Effector memory CD8-positive, alpha-beta T cell (primary cell): ENCODE data around the gene HPSE2.
"Not testable (repeated sequence)": the region's sequence is repeated elsewhere in the genome, so short reads cannot be mapped to it uniquely, and the experiment has no call there.

Experiments
- ATAC-seq: fragments of 150-1000 bp; cut with Tn5 transposase; replicated peaks from 2 replicates; pipeline ENCODE4 v1.10.0; 2021; ENCODE audit warnings: mild to moderate bottlenecking, moderate library complexity
- DNase-seq, 3 experiments: peaks; one replicate each; pipeline ENCODE4 v3.0.0; 2021
- H3K27ac Mint-ChIP-seq, 2 donors: one replicate each; pipeline ENCODE4 v1.8.0; 2022; ENCODE audit warnings: mild to moderate bottlenecking in 2 of 2, mixed read lengths in 2 of 2, moderate library complexity in 2 of 2
- H3K27me3 Mint-ChIP-seq, 2 donors: one replicate each; pipeline ENCODE4 v1.8.0; 2022; ENCODE audit warnings: mixed read lengths in 2 of 2
- H3K36me3 Mint-ChIP-seq: one replicate; pipeline ENCODE4 v1.8.0; 2022; ENCODE audit warnings: mild to moderate bottlenecking, moderate library complexity, mixed read lengths; ENCODE audit not compliant: insufficient read depth
- H3K4me1 Mint-ChIP-seq, 2 donors: one replicate each; pipeline ENCODE4 v1.8.0; 2022; ENCODE audit warnings: low read depth in 2 of 2, mixed read lengths in 2 of 2
- H3K4me3 Mint-ChIP-seq, 2 donors: one replicate each; pipeline ENCODE4 v1.8.0; 2022; ENCODE audit warnings: mild to moderate bottlenecking in 2 of 2, mixed read lengths in 2 of 2, moderate library complexity in 2 of 2
- H3K9me3 Mint-ChIP-seq, 2 donors: one replicate each; pipeline ENCODE4 v1.8.0; 2022; ENCODE audit warnings: mixed read lengths in 2 of 2

HPSE2 gene

DNA sequence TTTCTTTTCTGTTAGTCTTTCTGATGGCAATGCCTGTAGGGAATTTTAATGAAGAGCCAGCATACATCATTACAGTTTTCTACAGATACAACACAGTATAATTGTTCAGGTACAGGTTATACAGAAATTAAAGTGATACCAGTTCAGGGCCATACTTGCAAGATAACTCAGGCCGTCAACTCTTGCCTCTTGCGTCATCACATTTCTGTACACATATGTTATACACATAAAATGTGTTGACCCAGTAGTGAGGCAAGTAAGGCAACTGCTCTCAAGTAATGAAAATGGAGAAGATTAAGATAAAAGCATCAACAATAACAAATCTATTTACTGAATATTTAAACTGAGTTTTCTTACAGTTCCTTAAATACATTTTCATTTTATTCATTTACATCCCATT is 317.8 kb downstream of the HPSE2 start:
- no peaks in the 10 kb centered on the region for H3K9me3 Mint-ChIP-seq
- H3K27me3 Mint-ChIP-seq: no peaks in the 10 kb centered on the region
- no peak for ATAC-seq
- H3K27ac Mint-ChIP-seq: no peak overlapping the region
- H3K4me1 Mint-ChIP-seq: no peaks in the 10 kb centered on the region
- DNase-seq: no peak
- H3K4me3 Mint-ChIP-seq: no peak overlapping the region
- H3K36me3 Mint-ChIP-seq: no peaks in the 10 kb centered on the region

DNA sequence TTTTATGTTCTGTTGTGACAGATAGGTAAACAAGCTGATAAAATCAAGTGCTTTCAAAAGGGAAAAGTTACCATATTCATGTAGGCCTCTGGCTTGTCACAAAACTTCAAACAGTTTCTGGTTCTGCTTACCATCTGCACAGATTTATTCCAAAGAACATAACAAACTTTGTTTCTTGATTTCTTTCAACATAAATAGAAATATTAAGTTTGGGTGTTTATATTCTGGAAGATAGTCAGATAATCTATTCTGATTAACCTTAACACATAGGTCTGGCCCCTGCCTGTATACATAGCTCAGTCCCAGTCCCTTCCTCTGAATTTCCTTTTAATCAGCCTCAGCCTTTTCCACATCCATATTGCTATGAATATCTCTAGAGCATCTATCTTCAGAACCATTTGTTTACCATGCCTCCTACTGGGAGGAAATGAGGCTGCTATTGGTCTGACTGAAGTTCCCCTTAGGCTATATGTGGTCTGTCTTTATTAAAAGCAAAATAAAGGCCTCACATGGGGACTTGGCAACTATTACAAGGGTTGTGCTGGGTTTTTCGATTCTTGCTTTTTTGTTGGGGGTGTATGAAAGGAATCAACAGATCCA is 319.0 kb downstream of the HPSE2 start:
- Mint-ChIP-seq H3K27ac (no peak overlapping the region), H3K27me3 (no peaks in the 10 kb centered on the region), H3K9me3 (no peaks in the 10 kb centered on the region), H3K4me1 (no peaks in the 10 kb centered on the region), H3K36me3 (no peaks in the 10 kb centered on the region), H3K4me3 (no peak overlapping the region)
- no peak for ATAC-seq
- no peak for DNase-seq

DNA sequence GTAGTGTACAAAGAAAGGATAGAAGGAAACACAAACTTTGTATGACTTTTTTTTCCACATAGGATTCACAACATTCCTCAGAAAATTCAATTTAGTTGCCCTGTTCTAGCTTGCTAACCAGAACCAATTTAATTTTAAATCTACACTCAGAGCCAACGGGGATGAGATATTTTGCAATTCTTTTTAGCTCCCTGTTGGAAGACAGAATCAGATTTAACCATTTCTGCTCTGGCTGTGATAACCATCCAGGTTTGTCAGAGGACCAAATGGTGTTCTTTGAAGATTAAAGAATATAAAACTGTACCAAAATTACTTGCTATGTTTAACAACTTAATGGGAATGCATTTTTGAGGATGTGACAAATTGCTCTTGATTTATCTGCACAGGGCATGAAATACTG is 319.7 kb downstream of the HPSE2 start:
- no peak for ATAC-seq
- Mint-ChIP-seq H3K4me1 (no peaks in the 10 kb centered on the region), H3K36me3 (no peaks in the 10 kb centered on the region), H3K27ac (no peak overlapping the region), H3K9me3 (no peaks in the 10 kb centered on the region), H3K4me3 (no peak overlapping the region), H3K27me3 (no peaks in the 10 kb centered on the region)
- DNase-seq: no peak

DNA sequence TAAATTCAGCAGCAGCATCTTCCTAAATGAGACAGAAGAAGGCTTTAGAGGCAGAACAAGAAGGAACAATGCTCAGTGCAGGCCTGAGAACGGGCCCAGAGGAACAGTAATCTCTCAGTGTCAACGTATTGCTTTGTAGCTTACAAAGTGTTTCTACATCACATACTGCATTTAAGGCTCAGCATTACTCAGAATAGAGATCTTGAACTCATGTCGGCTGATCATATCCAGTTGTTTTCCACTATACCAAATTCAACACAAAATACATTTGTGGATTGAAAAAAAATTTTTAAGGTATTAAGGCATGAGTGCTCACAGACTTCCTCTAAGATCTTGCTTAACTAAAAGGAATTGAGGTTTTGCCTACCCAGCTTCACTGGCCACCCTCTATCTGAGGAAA is 325.1 kb downstream of the HPSE2 start:
- H3K4me3 Mint-ChIP-seq: no peak overlapping the region
- H3K4me1 Mint-ChIP-seq: no peaks in the 10 kb centered on the region
- ATAC-seq (no peak), DNase-seq (no peak)
- no peaks in the 10 kb centered on the region for H3K27me3 Mint-ChIP-seq
- H3K36me3 Mint-ChIP-seq: no peaks in the 10 kb centered on the region
- H3K27ac Mint-ChIP-seq: no peak overlapping the region
- peaks cover 0 to 1% of the 10 kb centered on the region in 2 donors for H3K9me3 Mint-ChIP-seq

- Mint-ChIP-seq H3K4me3 (no peak overlapping the region), H3K9me3 (peaks cover 0 to 1% of the 10 kb centered on the region in 2 donors), H3K4me1 (no peaks in the 10 kb centered on the region), H3K27ac (no peak overlapping the region), H3K27me3 (no peaks in the 10 kb centered on the region), H3K36me3 (no peaks in the 10 kb centered on the region)
- DNase-seq: no peak
- ATAC-seq: no peak
These were observed 325.6 kb downstream of the HPSE2 start for GRCh38 chr10:98910048-98910447.

DNA sequence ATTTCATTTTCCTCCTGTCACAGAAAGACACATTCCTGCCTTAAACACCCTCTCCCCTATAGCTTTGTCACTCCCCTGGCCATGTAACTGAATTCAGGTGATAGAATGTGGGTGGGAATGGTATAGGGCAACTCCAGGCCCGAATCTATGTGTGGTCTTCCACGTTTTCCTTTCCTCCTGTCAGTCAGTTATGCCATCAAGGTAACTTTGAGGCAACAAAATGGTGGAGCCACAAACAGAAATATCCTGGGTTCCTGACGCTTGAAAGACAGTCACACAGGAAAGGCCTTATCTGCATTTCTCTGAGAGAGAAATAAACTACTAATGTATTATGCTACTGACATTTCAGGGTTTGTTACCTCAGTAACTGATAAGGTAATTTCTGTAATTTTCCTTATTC is 326.8 kb downstream of the HPSE2 start:
- H3K9me3 Mint-ChIP-seq: peaks cover 0 to 1% of the 10 kb centered on the region in 2 donors
- H3K27me3 Mint-ChIP-seq: no peaks in the 10 kb centered on the region
- H3K27ac Mint-ChIP-seq: no peak overlapping the region
- no peak for ATAC-seq
- no peak for DNase-seq
- H3K4me1 Mint-ChIP-seq: no peaks in the 10 kb centered on the region
- H3K4me3 Mint-ChIP-seq: no peak overlapping the region
- H3K36me3 Mint-ChIP-seq: no peaks in the 10 kb centered on the region

DNA sequence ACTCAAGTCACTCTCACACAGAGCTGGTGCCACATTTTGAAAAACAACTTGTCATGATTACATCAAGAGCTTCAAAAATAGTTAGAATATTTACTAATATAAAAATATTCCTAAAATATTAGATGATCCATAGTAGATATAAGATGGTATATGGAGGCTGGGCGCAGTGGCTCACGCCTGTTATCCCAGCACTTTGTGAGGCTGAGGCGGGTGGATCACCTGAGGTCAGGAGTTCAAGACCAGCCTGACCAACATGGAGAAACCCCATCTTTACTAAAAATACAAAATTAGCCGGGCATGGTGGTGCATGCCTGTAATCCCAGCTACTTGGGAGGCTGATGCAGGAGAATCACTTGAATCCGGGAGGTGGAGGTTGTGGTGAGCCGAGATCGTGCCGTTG is 327.4 kb downstream of the HPSE2 start:
- not testable (repeated sequence) for ATAC-seq, H3K27ac Mint-ChIP-seq, H3K27me3 Mint-ChIP-seq, H3K4me3 Mint-ChIP-seq, DNase-seq, H3K4me1 Mint-ChIP-seq, H3K36me3 Mint-ChIP-seq, H3K9me3 Mint-ChIP-seq

- Mint-ChIP-seq H3K9me3 (no peaks in the 10 kb centered on the region), H3K27ac (no peak overlapping the region), H3K4me3 (no peak overlapping the region), H3K36me3 (no peaks in the 10 kb centered on the region), H3K4me1 (no peaks in the 10 kb centered on the region), H3K27me3 (no peaks in the 10 kb centered on the region)
- DNase-seq: no peak
- ATAC-seq: no peak
These were observed 334.1 kb downstream of the HPSE2 start for GRCh38 chr10:98901441-98902110.

GRCh38 chr10:98899018-98899417 is 336.6 kb downstream of the HPSE2 start:
- Mint-ChIP-seq H3K4me3 (no peak overlapping the region), H3K4me1 (no peaks in the 10 kb centered on the region), H3K27me3 (no peaks in the 10 kb centered on the region), H3K27ac (no peak overlapping the region), H3K36me3 (no peaks in the 10 kb centered on the region), H3K9me3 (peaks cover 0 to 2% of the 10 kb centered on the region in 2 donors)
- DNase-seq: no peak
- ATAC-seq: no peak

- no peak overlapping the region for H3K27ac Mint-ChIP-seq
- no peaks in the 10 kb centered on the region for H3K27me3 Mint-ChIP-seq
- ATAC-seq (no peak), DNase-seq (no peak)
- H3K4me1 Mint-ChIP-seq: no peaks in the 10 kb centered on the region
- H3K4me3 Mint-ChIP-seq: no peak overlapping the region
- peaks cover 0 to 2% of the 10 kb centered on the region in 2 donors for H3K9me3 Mint-ChIP-seq
- H3K36me3 Mint-ChIP-seq: no peaks in the 10 kb centered on the region
These were observed 343.1 kb downstream of the HPSE2 start for GRCh38 chr10:98892523-98892922.

DNA sequence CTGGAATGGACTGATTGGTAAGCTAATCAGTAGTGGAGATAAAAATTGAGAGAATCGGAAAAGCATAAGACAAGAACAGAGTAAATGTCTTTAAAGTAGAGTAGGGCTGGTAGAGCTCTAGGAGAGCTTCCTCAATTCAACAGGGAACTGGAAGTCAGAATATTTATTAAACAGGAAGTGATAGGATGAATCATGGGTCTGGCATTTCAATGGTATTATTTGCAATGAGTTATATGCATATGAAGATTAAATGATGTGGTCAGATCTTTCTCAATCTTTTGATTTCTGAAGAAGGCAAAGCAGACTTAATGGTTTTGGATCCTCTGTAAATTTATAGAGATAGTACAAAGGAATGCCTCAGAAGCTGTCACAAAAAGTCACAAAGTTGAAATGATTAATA is 349.0 kb downstream of the HPSE2 start:
- Mint-ChIP-seq H3K4me3 (no peak overlapping the region), H3K9me3 (peaks cover 0 to 3% of the 10 kb centered on the region in 2 donors), H3K27ac (no peak overlapping the region), H3K4me1 (no peaks in the 10 kb centered on the region), H3K27me3 (no peaks in the 10 kb centered on the region), H3K36me3 (no peaks in the 10 kb centered on the region)
- DNase-seq (no peak), ATAC-seq (no peak)

- no peak for ATAC-seq
- Mint-ChIP-seq H3K4me1 (no peaks in the 10 kb centered on the region), H3K36me3 (no peaks in the 10 kb centered on the region), H3K27ac (no peak overlapping the region), H3K4me3 (no peak overlapping the region), H3K9me3 (peaks cover 0 to 3% of the 10 kb centered on the region in 2 donors), H3K27me3 (peaks cover 0 to 5% of the 10 kb centered on the region in 2 donors)
- DNase-seq: no peak
These were observed 350.3 kb downstream of the HPSE2 start for GRCh38 chr10:98885378-98885777.

- Mint-ChIP-seq H3K27ac (no peak overlapping the region), H3K27me3 (peaks cover 0 to 5% of the 10 kb centered on the region in 2 donors), H3K4me1 (no peaks in the 10 kb centered on the region), H3K9me3 (peaks cover 0 to 5% of the 10 kb centered on the region in 2 donors), H3K4me3 (no peak overlapping the region), H3K36me3 (no peaks in the 10 kb centered on the region)
- DNase-seq (no peak), ATAC-seq (no peak)
These were observed 353.9 kb downstream of the HPSE2 start for GRCh38 chr10:98881789-98882188.

DNA sequence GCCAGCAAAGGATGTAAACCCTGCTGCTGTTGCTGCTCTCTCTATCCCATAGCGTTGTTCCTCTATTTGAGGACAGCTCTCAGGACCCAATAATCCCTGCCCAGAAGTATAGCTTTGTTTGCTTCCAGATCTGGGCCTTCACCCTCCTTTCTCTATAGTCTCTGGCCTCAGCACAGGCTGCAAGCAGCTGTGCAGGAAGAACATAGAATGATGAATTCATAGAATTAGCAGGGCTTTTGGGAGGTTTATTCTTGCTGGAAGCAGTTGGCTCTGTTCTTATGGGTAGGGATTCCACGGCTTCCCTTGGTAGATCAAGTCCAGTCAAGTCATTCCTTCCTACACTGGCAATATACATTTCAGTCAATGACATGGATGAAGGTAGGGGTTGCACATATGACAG is 354.7 kb downstream of the HPSE2 start:
- peaks cover 0 to 2% of the 10 kb centered on the region in 2 donors for H3K9me3 Mint-ChIP-seq
- no peak for DNase-seq
- no peaks in the 10 kb centered on the region for H3K4me1 Mint-ChIP-seq
- ATAC-seq: no peak
- no peak overlapping the region for H3K27ac Mint-ChIP-seq
- peaks cover 0 to 5% of the 10 kb centered on the region in 2 donors for H3K27me3 Mint-ChIP-seq
- H3K36me3 Mint-ChIP-seq: no peaks in the 10 kb centered on the region
- H3K4me3 Mint-ChIP-seq: no peak overlapping the region
